IMR-90 (cell line): ENCODE results near the gene EXO1.

ENCODE experiments used
- CTCF ChIP-seq: conservative IDR thresholded peaks from 2 replicates; pipeline ENCODE4 v1.5.1; 2012; ENCODE audit warnings: mild to moderate bottlenecking, low read depth, low read length, improper control_type of control experiment
- FOS ChIP-seq: fragments of 150-350 bp; IDR thresholded peaks from 2 replicates; pipeline ENCODE4 v1.6.1; 2016; ENCODE audit warnings: low read depth, low read length
- MAZ ChIP-seq: IDR thresholded peaks from 2 replicates; pipeline ENCODE4 v1.6.1; 2012; ENCODE audit warnings: low read depth, mild to moderate bottlenecking, low read length, improper control_type of control experiment, moderate library complexity, borderline replicate concordance
- MXI1 ChIP-seq: IDR thresholded peaks from 2 replicates; pipeline ENCODE4 v1.6.1; 2012; ENCODE audit warnings: low read depth, mild to moderate bottlenecking, low read length, moderate library complexity, borderline replicate concordance
- POLR2A ChIP-seq: IDR thresholded peaks from 2 replicates; pipeline ENCODE4 v1.6.1; 2012; ENCODE audit warnings: mild to moderate bottlenecking, low read depth, low read length
- RAD21 ChIP-seq: IDR thresholded peaks from 2 replicates; pipeline ENCODE4 v1.6.1; 2012; ENCODE audit warnings: low read length, improper control_type of control experiment
- RCOR1 ChIP-seq: IDR thresholded peaks from 2 replicates; pipeline ENCODE4 v1.6.1; 2012; ENCODE audit warnings: mild to moderate bottlenecking, low read length, improper control_type of control experiment; ENCODE audit not compliant: insufficient replicate concordance
- RFX5 ChIP-seq: IDR thresholded peaks from 2 replicates; pipeline ENCODE4 v1.8.0; 2012; ENCODE audit warnings: low read depth, mild to moderate bottlenecking, low read length, moderate library complexity
- USF2 ChIP-seq: fragments of 150-350 bp; IDR thresholded peaks from 2 replicates; pipeline ENCODE4 v1.6.1; 2017; ENCODE audit warnings: mild to moderate bottlenecking, antibody characterized with exemption, low read length, low read depth

DNA sequence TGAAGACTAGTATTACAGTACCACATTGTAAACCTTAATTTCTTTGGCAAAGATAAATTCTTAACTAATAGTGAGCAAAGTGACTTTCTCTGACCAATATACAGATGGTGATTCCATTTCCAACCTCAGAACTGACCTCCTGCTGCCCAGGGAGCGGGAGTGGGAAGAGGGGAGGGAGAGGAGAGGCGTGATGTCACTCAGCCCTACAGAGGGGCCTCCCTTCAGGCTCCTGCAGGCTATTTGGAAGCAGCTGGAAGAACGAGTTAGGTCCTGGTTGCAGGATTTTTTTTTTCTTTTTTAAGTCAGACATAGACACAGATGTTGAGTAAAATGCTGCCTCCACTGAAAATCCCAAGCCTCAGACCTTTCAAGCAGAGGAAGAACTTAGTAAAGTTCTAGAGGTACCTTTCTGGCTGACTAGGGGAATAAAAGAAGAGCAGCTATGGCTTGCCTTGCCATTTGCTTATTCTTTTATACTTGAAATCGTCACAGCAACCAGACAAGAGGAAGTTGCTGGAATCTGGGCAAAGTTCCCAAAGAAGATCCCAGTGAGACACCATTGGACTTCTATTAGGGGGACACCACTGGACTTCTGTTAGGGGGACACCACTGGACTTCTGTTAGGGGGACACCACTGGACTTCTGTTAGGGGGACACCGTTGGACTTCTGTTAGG lies 54.5 kb downstream of the EXO1 start:
- TF ChIP-seq RAD21 (no peak), MXI1 (no peak), CTCF (no peak), MAZ (no peak), FOS (no peak), POLR2A (no peak), RFX5 (no peak), RCOR1 (no peak), USF2 (no peak)
